CD4-positive, alpha-beta T cell treated with Interleukin-2 at 100 ng/mL for 4 hours (primary cell): Measurements from ENCODE around the gene SREBF1.

ENCODE experiments used
- DNase-seq: peaks from one replicate; pipeline ENCODE4 v3.0.0-alpha.2; 2020; ENCODE audit warnings: low spot score

The SREBF1 gene

GRCh38 chr17:17824119-17824782, 12.5 kb downstream of the SREBF1 start:
- DNase-seq, result no peak

GRCh38 chr17:17823433-17824118, 13.2 kb downstream of the SREBF1 start:
- DNase-seq, result peak; percentile 82

- DNase-seq, result no peak
These were observed 14.2 kb downstream of the SREBF1 start for GRCh38 chr17:17822616-17823015.

GRCh38 chr17:17822189-17822588, 14.6 kb downstream of the SREBF1 start:
- DNase-seq, result no peak

- no peak for DNase-seq
These were observed 16.2 kb downstream of the SREBF1 start for GRCh38 chr17:17820463-17821158.

GRCh38 chr17:17820046-17820445, 16.7 kb downstream of the SREBF1 start:
- no peak for DNase-seq

- DNase-seq, result peak; percentile 82
These were observed 17.2 kb downstream of the SREBF1 start for GRCh38 chr17:17819561-17819995.

GRCh38 chr17:17819111-17819510, 17.7 kb downstream of the SREBF1 start:
- no peak for DNase-seq

GRCh38 chr17:17818088-17818526, 18.7 kb downstream of the SREBF1 start:
- DNase-seq, result no peak

GRCh38 chr17:17817552-17817947, 19.2 kb downstream of the SREBF1 start:
- DNase-seq, result no peak

GRCh38 chr17:17816831-17817551, 19.8 kb downstream of the SREBF1 start:
- no peak for DNase-seq

- no peak for DNase-seq
These were observed 20.5 kb downstream of the SREBF1 start for GRCh38 chr17:17816240-17816814.

- DNase-seq, result no peak
These were observed 21.2 kb downstream of the SREBF1 start for GRCh38 chr17:17815436-17816200.

- no peak for DNase-seq
These were observed 21.8 kb downstream of the SREBF1 start for GRCh38 chr17:17815062-17815406.

GRCh38 chr17:17814162-17815061, 22.4 kb downstream of the SREBF1 start:
- no peak for DNase-seq

- no peak for DNase-seq
These were observed 23.1 kb downstream of the SREBF1 start for GRCh38 chr17:17813725-17814095.

- DNase-seq, result no peak
These were observed 23.6 kb downstream of the SREBF1 start for GRCh38 chr17:17813055-17813724.

- DNase-seq, result peak; percentile 70
These were observed 24.4 kb downstream of the SREBF1 start for GRCh38 chr17:17812211-17813054.
